ENCODE measurements around the gene CCDC112. TPM values are rescaled to one million over a fixed set of nuclear protein-coding genes. Genes with fewer than 3 reads are reported as not detected.

The CCDC112 gene
- total and polyA plus RNA-seq, 10 donors = 3.4 to 12.7 (median 4.3) TPM

DNA sequence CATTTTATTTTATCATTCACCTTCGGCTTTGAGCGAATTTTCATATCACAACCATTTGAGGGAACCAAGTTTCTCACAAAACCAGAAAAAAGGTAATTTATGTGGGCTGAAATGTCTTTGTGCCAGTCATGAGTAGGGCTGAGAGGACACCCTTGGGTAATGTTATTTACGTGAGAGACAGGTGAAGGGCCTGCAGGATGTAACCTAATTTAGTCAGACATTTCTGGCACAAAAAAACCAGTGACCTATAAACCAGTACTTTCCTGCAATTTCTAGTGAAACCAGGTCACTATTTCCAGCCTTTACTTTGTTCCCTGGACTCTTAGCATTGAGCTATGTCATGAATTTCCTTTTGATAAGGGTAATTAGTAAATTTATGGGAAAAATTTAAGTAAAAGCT is 17.2 kb upstream of the CCDC112 start:
- Histone ChIP-seq H3K27ac (no peak overlapping the region), H3K9me3 (no peaks in the 10 kb centered on the region), H3K4me1 (no peaks in the 10 kb centered on the region), H3K27me3 (replicated peaks in 1 of 7) (peaks cover 0 to 15% (median 0%) of the 10 kb centered on the region in 7 donors), H3K36me3 (no peaks in the 10 kb centered on the region), H3K4me3 (no peak overlapping the region)
- WGBS, 5 donors = 83 to 95% (median 89%) methylated on average over 3 of the region's 3 CpGs
- intact Hi-C loops (cut with DNase I; ENCODE audit: low total_unique reads) = loop anchor here (5.0 to 10.0 kb wide), 3 partner anchors 259 to 521 kb away; no protein-coding TSS in a partner anchor
- TF ChIP-seq, protein P1, sequence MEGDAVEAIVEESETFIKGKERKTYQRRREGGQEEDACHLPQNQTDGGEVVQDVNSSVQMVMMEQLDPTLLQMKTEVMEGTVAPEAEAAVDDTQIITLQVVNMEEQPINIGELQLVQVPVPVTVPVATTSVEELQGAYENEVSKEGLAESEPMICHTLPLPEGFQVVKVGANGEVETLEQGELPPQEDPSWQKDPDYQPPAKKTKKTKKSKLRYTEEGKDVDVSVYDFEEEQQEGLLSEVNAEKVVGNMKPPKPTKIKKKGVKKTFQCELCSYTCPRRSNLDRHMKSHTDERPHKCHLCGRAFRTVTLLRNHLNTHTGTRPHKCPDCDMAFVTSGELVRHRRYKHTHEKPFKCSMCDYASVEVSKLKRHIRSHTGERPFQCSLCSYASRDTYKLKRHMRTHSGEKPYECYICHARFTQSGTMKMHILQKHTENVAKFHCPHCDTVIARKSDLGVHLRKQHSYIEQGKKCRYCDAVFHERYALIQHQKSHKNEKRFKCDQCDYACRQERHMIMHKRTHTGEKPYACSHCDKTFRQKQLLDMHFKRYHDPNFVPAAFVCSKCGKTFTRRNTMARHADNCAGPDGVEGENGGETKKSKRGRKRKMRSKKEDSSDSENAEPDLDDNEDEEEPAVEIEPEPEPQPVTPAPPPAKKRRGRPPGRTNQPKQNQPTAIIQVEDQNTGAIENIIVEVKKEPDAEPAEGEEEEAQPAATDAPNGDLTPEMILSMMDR (IDR thresholded peaks at IDR 0.05 in 8 of 11, conservative IDR thresholded peaks at IDR 0.05 in 3 of 11) = no peak
- TF ChIP-seq POLR2AphosphoS5 (IDR thresholded peaks at IDR 0.05) (no peak), POLR2A (IDR thresholded peaks at IDR 0.05) (no peak)
- no peak for DNase-seq

DNA sequence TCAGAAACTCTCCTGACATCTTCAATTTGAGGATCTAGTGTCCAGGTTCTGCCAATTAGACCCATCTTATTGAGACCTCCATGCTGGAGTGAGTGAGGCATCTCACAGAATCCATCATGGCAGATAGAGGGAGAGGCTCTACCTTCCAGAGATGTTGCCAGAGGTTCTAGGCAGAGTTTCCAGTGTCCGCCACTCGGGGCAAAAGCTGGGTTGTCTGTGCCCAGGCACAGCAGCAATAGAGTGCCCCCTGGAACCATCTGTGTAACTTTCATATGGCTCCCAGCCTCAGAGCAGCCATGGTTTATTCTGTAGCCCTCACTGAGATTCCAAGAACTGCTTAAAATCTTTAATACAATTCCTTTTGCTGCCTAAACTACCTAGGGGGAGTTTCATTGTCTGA is 16.6 kb upstream of the CCDC112 start:
- Histone ChIP-seq H3K36me3 (no peaks in the 10 kb centered on the region), H3K9me3 (no peaks in the 10 kb centered on the region), H3K27me3 (replicated peaks in 1 of 7) (peaks cover 0 to 21% (median 0%) of the 10 kb centered on the region in 7 donors), H3K27ac (no peak overlapping the region), H3K4me1 (no peaks in the 10 kb centered on the region), H3K4me3 (no peak overlapping the region)
- intact Hi-C loops (cut with DNase I; ENCODE audit: low total_unique reads) = loop anchor here (5.0 to 10.0 kb wide), 3 partner anchors 259 to 522 kb away; no protein-coding TSS in a partner anchor
- no peak for DNase-seq
- 74 to 98% (median 85%) methylated on average over 2 of the region's 2 CpGs for WGBS, 5 donors
- TF ChIP-seq, protein P1 (IDR thresholded peaks at IDR 0.05 in 8 of 11, conservative IDR thresholded peaks at IDR 0.05 in 3 of 11) = no peak
- no peak for TF ChIP-seq POLR2A (IDR thresholded peaks at IDR 0.05)
- TF ChIP-seq POLR2AphosphoS5 (IDR thresholded peaks at IDR 0.05) = no peak

DNA sequence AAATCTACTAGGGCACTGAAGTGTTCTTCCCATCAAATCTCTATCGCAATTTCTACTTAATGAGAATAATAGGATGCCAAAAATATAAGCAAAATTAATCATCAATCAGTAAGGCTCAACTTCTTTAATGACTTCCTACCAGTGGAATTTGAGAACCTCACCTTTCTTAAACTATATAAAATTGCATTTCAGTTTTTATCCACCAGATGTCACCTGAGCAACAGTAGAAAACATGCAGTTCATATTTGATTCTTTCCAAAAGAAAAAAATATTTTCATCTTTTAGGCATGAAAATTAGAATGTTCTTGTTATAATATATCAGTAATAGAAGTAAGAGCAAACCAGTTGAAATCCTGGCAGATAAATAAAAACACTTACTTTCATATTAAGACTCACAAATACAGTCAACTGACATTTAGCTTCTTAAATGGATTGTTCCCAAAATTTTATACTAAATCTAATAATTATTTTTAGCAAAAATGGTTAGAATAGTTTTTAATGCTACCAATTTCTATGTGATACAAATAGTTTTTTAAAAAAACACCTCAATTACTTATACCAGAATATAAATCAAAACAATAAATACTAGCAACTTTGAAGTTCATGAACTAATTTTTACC is 13.4 kb upstream of the CCDC112 start:
- Histone ChIP-seq H3K9me3 (no peaks in the 10 kb centered on the region), H3K27ac (no peak overlapping the region), H3K36me3 (no peaks in the 10 kb centered on the region), H3K4me1 (no peaks in the 10 kb centered on the region), H3K4me3 (no peak overlapping the region), H3K27me3 (replicated peaks in 1 of 7) (peaks cover 0 to 24% (median 0%) of the 10 kb centered on the region in 7 donors)
- 16 to 34% (median 24%) methylated on average over 1 of the region's 1 CpG for WGBS, 5 donors
- TF ChIP-seq, protein P1 (IDR thresholded peaks at IDR 0.05 in 8 of 11, conservative IDR thresholded peaks at IDR 0.05 in 3 of 11) = peak; percentile 29 to 73 (median 64)
- no peak for TF ChIP-seq POLR2AphosphoS5 (IDR thresholded peaks at IDR 0.05)
- intact Hi-C loops (cut with DNase I; ENCODE audit: low total_unique reads) = loop anchor here (5.0 to 10.0 kb wide), 3 partner anchors 262 to 525 kb away; no protein-coding TSS in a partner anchor
- no peak for DNase-seq

DNA sequence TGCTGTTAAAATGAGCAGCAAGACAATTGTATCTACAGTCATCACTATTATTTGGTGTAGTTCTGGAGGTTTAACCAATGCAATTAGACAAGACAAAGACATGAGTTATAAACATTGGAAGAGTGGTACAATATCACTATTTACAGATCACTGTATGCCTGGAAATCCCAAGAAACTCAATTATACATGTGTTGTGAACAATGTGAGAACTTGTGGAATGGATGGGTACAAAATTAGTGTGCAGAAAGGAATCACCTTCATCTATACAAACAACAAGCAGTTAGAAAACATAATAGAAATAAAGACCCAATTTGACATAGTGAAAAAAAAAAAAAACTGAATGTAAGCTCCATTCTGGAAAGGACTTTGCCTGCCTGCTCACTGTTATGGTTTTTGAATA is 12.4 kb upstream of the CCDC112 start:
- Histone ChIP-seq H3K27ac (no peak overlapping the region), H3K27me3 (replicated peaks in 1 of 7) (peaks cover 0 to 24% (median 0%) of the 10 kb centered on the region in 7 donors), H3K36me3 (no peaks in the 10 kb centered on the region), H3K4me1 (no peaks in the 10 kb centered on the region), H3K4me3 (no peak overlapping the region), H3K9me3 (no peaks in the 10 kb centered on the region)
- intact Hi-C loops (cut with DNase I; ENCODE audit: low total_unique reads) = no loop called here
- no peak for DNase-seq
- TF ChIP-seq POLR2AphosphoS5 (IDR thresholded peaks at IDR 0.05) = no peak
- TF ChIP-seq, protein P1 (IDR thresholded peaks at IDR 0.05 in 8 of 11, conservative IDR thresholded peaks at IDR 0.05 in 3 of 11) = no peak
- TF ChIP-seq POLR2A (IDR thresholded peaks at IDR 0.05) = no peak
